Measurements from ENCODE around the gene LGR4.

Gene LGR4

DNA sequence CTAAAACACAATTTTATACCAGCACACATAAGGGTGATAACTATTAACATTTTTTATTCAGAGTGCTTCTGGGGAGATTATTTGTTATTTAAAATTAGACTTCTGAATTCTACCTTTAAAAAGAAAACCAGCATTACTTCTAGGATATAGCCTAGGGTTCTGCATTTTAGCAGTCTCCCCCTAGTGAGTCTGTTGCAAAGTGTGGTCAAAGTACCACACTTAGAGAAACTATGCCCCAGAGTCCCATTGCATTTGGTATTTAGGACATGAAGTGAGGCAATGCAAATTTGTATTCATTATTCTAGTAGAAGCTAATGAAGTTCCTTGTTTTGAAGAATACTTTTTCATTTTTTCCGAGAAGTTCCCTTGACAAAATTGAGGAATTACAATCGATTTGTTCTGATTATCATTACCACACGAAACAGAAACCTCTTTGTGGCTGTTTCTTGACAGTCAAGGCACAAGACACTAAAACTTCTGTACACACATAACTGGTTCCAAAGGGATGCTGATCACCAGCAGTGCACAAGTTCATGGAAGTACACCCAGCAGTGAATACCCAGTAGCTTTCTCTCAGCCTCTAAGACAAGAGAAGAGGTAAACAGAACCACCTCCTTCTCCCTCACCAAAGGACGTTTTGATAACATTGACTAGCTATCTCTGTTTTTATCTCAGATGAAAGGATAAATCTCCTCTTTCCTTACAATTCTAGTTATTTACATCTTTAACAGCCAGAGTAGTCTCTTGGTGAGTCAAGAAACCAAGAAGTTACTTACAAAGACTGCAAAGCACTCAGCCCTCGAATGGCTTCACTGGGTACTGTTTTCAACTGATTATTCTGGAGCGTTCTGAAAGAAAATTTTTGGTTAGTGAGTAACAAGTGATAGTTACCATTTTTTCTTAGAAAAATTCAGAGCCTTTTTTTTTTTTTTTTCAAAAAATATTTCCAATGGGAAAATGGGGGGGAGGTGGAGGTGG lies 82.0 kb downstream of the LGR4 start:
- Histone ChIP-seq H3K27ac (no peak overlapping the region), H3K27me3 (no peaks in the 10 kb centered on the region), H3K4me1 (peaks cover 0 to 23% (median 5%) of the 10 kb centered on the region in 4 donors), H3K36me3 (no peaks in the 10 kb centered on the region), H3K9me3 (no peaks in the 10 kb centered on the region), H3K4me3 (no peak overlapping the region)
- TF ChIP-seq, protein P1, sequence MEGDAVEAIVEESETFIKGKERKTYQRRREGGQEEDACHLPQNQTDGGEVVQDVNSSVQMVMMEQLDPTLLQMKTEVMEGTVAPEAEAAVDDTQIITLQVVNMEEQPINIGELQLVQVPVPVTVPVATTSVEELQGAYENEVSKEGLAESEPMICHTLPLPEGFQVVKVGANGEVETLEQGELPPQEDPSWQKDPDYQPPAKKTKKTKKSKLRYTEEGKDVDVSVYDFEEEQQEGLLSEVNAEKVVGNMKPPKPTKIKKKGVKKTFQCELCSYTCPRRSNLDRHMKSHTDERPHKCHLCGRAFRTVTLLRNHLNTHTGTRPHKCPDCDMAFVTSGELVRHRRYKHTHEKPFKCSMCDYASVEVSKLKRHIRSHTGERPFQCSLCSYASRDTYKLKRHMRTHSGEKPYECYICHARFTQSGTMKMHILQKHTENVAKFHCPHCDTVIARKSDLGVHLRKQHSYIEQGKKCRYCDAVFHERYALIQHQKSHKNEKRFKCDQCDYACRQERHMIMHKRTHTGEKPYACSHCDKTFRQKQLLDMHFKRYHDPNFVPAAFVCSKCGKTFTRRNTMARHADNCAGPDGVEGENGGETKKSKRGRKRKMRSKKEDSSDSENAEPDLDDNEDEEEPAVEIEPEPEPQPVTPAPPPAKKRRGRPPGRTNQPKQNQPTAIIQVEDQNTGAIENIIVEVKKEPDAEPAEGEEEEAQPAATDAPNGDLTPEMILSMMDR (IDR thresholded peaks at IDR 0.05), result no peak
- no peak for DNase-seq
- intact Hi-C loops (cut with DNase I; ENCODE audit: low total_unique reads), result no loop called here

GRCh38 chr11:27388869-27389268 lies 83.7 kb downstream of the LGR4 start:
- Histone ChIP-seq H3K9me3 (no peaks in the 10 kb centered on the region), H3K36me3 (no peaks in the 10 kb centered on the region), H3K27ac (no peak overlapping the region), H3K4me1 (peaks cover 0 to 39% (median 4%) of the 10 kb centered on the region in 4 donors), H3K4me3 (no peak overlapping the region), H3K27me3 (no peaks in the 10 kb centered on the region)
- TF ChIP-seq, protein P1 (IDR thresholded peaks at IDR 0.05), result no peak
- intact Hi-C loops (cut with DNase I; ENCODE audit: low total_unique reads), result loop anchor here (10.0 kb wide), 1 partner anchor 76 kb away; no protein-coding TSS in a partner anchor
- DNase-seq, result no peak

- no peaks in the 10 kb centered on the region for H3K27me3 ChIP-seq
- no peak overlapping the region for H3K4me3 ChIP-seq
- TF ChIP-seq, protein P1 (IDR thresholded peaks at IDR 0.05), result no peak
- intact Hi-C loops (cut with DNase I; ENCODE audit: low total_unique reads), result loop anchor here (10.0 kb wide), 1 partner anchor 77 kb away; no protein-coding TSS in a partner anchor
- H3K36me3 ChIP-seq, result no peaks in the 10 kb centered on the region
- peaks cover 0 to 43% (median 8%) of the 10 kb centered on the region in 4 donors for H3K4me1 ChIP-seq
- no peaks in the 10 kb centered on the region for H3K9me3 ChIP-seq
- DNase-seq, result no peak
- no peak overlapping the region for H3K27ac ChIP-seq
These were observed 84.6 kb downstream of the LGR4 start for GRCh38 chr11:27388001-27388400.

DNA sequence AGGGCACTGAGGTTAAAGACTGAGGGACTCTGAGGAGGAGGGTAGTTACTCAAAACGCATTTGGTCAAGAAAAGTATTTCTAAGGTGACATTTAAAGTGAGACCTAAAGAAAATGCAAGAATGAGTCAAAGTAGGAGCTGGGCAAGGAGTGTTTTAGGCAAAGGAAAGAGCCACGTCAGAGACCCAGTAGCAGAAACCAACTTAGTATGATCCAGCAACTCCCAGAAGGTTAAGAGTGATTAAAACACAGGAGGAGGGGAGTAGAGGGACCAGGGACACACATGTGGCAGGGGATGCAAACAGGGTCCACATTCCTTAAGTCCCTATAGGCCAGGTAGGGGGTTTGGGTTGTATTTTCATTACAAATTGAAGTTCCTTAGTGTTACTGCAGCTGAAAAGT lies 85.2 kb downstream of the LGR4 start:
- TF ChIP-seq, protein P1 (IDR thresholded peaks at IDR 0.05), result no peak
- Histone ChIP-seq H3K4me1 (peaks cover 0 to 37% (median 8%) of the 10 kb centered on the region in 4 donors), H3K27me3 (no peaks in the 10 kb centered on the region), H3K36me3 (no peaks in the 10 kb centered on the region), H3K9me3 (no peaks in the 10 kb centered on the region), H3K27ac (no peak overlapping the region), H3K4me3 (no peak overlapping the region)
- DNase-seq, result no peak
- intact Hi-C loops (cut with DNase I; ENCODE audit: low total_unique reads), result loop anchor here (10.0 kb wide), 1 partner anchor 77 kb away; no protein-coding TSS in a partner anchor

DNA sequence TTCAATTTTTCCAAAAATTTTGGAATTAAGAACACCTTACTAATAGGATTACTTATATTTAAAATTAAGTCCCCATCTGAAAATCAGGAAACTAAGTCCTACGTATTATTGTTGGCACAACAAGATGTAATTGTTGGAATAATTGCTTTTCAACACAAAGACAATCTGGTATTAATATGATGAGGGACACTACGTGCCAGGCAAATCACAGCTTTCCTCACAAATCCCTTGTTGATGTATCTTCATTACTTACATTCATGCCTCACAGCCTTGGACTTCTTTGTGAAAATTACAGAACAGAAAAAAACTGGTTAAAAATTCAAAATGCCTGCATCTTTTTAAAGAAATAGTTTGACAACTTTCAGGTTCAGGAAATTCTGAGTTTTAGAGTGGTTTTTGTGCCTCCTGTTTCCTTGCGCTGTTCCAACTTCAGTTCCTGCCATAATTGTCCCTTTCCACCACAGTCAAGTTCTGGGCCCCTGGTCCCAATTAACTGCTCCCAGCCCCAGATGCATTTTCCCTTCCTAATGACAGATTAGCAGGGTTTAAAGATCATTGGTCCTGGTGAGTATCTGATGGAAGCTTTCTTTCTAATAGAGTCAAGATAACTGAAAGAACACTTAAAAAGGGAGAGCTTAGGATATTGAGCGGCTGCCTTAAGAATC lies 86.3 kb downstream of the LGR4 start:
- intact Hi-C loops (cut with DNase I; ENCODE audit: low total_unique reads), result loop anchor here (10.0 kb wide), 1 partner anchor 78 kb away; no protein-coding TSS in a partner anchor
- H3K4me3 ChIP-seq, result no peak overlapping the region
- TF ChIP-seq, protein P1 (IDR thresholded peaks at IDR 0.05), result no peak
- H3K36me3 ChIP-seq, result peaks cover 0 to 9% (median 0%) of the 10 kb centered on the region in 3 donors
- H3K27me3 ChIP-seq, result no peaks in the 10 kb centered on the region
- H3K27ac ChIP-seq, result peak overlapping the region in 1 of 2 donors; percentile 70
- peaks cover 0 to 35% (median 8%) of the 10 kb centered on the region in 4 donors for H3K4me1 ChIP-seq
- DNase-seq, result no peak
- H3K9me3 ChIP-seq, result no peaks in the 10 kb centered on the region
